Cardiac fibroblast (primary cell): ENCODE data around the gene FGFR3.

Experiments used
- DNase-seq, 2 donors: peaks; one replicate each; pipeline versions ENCODE4 v3.0.0 to v3.0.0-alpha.2; 2010; ENCODE audit warnings: low read depth in 2 of 2
- H3K4me3 ChIP-seq, 2 donors: replicated peaks in 1 of 2; 1 replicate in 1 of 2; 2 replicates in 1 of 2; pipeline ENCODE4 v1.5.1; 2011; ENCODE audit warnings: low read depth in 2 of 2, low read length in 2 of 2, mild to moderate bottlenecking in 2 of 2, moderate library complexity in 1 of 2
- TF ChIP-seq, protein P1 (sequence below): IDR thresholded peaks from one replicate; pipeline ENCODE4 v1.5.1; 2011; ENCODE audit warnings: low read depth, mild to moderate bottlenecking, low read length, inconsistent platforms

The FGFR3 gene

DNA sequence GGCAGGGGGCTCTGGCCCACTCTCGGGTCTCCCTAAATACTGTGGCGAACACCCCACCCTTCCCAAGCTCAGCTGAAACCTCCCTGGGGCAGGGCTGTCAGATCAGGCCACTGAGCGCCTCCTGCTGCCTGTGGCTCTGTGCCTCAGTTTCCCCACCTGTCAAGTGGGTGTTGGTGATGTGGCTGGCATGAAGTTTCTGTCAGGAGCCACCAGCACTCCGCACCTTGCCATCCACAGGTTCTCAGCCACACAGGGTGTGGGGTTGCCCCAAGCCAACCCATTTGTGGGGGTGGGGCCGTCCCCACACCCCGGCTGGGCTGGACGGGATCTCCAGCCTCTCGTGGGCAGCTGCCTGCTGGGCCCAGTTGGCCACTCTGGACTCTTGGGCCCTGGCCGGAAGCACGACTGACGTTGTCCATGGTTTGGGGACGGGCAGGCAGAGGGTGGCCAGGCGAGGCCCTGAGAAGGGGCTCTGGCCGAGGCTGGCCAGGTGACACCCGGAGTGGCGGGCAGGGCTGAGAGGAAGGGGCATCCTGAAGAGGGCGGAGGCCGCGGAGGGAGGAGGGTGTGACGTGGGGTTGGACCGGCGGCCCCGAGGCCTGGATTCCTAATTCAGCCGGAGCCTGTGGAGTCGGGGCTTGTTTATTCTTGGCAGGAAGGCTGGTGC is 5.5 kb upstream of the FGFR3 start:
- no peak overlapping the region for H3K4me3 ChIP-seq
- no peak for DNase-seq
- TF ChIP-seq, protein P1, sequence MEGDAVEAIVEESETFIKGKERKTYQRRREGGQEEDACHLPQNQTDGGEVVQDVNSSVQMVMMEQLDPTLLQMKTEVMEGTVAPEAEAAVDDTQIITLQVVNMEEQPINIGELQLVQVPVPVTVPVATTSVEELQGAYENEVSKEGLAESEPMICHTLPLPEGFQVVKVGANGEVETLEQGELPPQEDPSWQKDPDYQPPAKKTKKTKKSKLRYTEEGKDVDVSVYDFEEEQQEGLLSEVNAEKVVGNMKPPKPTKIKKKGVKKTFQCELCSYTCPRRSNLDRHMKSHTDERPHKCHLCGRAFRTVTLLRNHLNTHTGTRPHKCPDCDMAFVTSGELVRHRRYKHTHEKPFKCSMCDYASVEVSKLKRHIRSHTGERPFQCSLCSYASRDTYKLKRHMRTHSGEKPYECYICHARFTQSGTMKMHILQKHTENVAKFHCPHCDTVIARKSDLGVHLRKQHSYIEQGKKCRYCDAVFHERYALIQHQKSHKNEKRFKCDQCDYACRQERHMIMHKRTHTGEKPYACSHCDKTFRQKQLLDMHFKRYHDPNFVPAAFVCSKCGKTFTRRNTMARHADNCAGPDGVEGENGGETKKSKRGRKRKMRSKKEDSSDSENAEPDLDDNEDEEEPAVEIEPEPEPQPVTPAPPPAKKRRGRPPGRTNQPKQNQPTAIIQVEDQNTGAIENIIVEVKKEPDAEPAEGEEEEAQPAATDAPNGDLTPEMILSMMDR = no peak

DNA sequence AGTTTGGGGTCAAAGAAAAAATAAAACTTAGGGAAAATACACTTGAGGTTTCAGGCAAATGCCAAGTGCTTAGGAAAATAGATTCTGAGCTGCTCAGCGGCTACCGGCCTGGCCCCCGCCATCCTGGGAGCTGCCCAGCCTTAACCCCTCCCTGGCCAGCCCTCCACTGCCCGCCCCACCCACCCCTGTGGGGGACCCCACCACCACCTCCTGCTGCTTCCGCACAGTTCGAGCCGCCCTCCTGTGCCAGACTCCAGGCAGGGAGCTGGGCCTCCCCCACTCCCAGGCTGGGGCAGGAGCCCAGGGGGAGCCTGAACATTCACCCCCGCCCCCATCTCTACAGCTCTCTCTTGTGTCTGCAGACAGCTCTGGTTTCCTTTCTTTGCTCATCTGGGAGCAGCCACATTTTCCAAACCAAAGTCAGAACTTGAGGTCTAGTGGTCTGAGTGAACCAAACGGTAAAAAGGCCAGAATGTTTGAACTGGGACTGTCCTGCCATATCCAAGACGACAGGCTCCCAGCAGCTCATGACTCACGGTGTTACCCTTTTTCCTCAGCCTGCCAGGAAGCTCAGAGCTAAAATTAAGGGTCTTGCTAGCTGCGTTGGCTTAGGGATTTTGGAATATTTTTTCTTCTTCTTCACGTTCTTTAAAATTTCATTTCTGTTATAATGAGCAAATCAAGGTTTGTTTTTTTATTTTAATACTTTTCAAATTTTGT is 4.7 kb upstream of the FGFR3 start:
- H3K4me3 ChIP-seq = no peak overlapping the region
- TF ChIP-seq, protein P1 = no peak
- no peak for DNase-seq

DNA sequence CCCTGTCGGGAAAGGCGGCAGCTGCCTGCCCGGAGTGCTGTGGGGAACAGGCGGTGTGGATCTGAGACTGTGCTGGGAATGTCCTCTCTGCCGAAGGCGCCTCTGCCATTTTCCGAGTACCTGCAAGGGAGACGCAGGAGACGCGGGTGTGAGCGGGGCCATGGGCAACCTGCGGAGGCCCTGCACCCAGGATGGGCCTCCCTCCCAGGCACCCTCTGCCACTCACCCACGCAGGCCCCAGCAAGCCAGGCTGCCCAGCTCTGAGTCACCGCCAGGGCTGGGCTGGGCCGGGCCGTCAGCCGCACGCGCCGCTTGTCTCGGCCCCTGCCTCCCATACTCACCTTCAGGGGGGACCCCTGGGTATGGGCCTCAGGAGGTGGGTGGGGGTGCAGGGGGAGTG is 3.5 kb upstream of the FGFR3 start:
- H3K4me3 ChIP-seq = no peak overlapping the region
- TF ChIP-seq, protein P1 = no peak
- DNase-seq = no peak

DNA sequence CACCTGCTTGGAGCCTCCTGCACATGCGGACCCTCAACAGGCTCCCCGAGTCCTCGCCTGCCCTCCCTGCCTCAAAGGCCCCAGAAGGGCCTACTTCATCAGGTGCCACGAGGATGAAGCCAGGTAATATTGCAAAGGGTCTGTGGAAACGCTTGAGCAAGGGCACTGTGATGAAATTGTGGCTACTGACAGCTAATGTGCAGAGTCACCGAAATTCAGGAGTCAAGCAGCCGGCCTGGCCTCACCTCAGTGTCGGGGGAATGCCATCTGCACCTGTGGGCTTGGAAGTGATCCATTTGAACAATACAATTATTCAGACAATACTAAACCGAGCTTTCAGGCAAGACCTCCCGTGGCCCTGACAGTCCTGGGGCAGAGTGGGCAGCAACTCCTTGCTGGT is 3.1 kb upstream of the FGFR3 start:
- no peak for DNase-seq
- TF ChIP-seq, protein P1 = no peak
- no peak overlapping the region for H3K4me3 ChIP-seq

DNA sequence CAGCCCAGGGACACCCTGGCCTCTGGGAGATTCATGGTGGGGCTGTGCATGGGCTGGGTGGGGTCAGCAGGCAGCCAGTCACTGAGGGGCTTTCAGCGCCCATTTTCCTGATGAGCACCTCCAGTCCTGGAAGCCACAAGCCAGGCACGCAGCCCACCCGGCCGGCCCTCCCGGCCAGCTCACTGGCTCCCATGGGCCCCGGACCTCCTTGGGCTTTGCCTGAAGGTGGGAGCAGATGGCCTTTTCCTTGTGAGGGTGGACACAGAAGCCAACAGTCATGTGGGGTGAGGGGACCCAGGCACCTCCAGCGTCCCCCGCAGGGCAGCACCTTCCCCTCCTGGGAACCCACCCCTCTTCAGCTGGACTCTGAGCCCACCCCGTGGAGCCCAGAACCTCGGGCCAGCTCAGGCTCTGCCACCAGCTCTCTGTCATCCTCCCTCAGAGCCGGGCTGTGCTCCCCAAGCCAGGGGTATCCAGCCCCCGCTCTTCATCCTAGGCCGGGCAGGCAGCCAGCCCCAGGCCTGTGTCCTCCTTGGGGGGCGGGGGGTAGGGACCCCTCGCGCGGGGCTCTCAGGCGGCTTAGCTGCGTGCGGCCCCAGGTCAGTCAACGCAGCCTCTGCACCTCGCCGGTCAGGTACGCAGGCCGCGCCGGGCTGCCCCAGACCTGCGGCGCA is 798 bp upstream of the FGFR3 start:
- TF ChIP-seq, protein P1 = no peak
- DNase-seq = no peak
- no peak overlapping the region for H3K4me3 ChIP-seq

DNA sequence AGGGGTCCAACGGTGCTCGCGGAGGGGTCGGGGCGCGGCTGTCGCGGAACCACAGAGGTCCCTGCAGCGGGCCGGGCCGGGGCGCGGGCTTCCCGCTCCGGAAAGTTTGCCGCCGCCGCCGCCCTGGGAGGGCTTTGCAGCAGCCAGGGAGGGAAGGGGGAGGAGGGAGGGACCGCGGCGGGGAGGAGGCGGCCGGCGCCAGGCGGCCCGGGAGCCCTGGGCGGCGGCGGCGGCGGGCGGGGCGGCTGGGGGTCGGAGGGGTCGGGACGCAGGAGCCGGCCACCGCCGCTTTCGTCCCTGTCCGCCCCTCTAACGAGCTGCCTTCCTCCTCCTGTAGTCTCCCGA is 375 bp downstream of the FGFR3 start:
- peak; percentile 16 to 33 for DNase-seq
- TF ChIP-seq, protein P1 = no peak
- H3K4me3 ChIP-seq = peak overlapping the region in 1 of 2 donors; percentile 35
